Placental epithelial cell (primary cell): Measurements from ENCODE around the gene PTPRZ1. TPM values are rescaled to one million over a fixed set of nuclear protein-coding genes. Genes with fewer than 3 reads are reported as not detected.

Experiments used
- small RNA-seq: library from RNA; depleted of rRNA; stranded (forward); fragments of <200 nt; gene quantifications from one replicate; pipeline ENCODE3, GENCODE V24; 2012
- total RNA-seq: library from RNA; depleted of rRNA; stranded (reverse); fragments of >200 nt; gene quantifications from 2 replicates; pipeline ENCODE4 v1.2.3, GENCODE V29; 2012

PTPRZ1 gene
- not detected in 2 replicates for total RNA-seq

GRCh38 chr7:121872831-121873288, at the start of gene PTPRZ1:
TSS of gene PTPRZ1 (plus strand) at chr7:121873161. CDS start at chr7:121873500, 339 bp downstream.

Small RNA genes lying within 50 kb of the gene (small RNA-seq; reads per million reads assigned to genes)
- not detected for gene RNU7-154P
